PC-9 (cell line): ENCODE data around the gene ZFHX3.

Experiments
- CTCF ChIP-seq: fragments of 200-600 bp; sonication (generic); conservative IDR thresholded peaks from 2 replicates; pipeline ENCODE4 v1.6.1; 2017; ENCODE audit warnings: mixed run types, antibody characterized with exemption, mild to moderate bottlenecking, moderate library complexity
- EZH2 ChIP-seq: fragments of 200-600 bp; sonication (generic); IDR thresholded peaks from 2 replicates; pipeline ENCODE4 v1.8.0; 2017; ENCODE audit warnings: antibody characterized with exemption, low read depth

GRCh38 chr16:72846594-72846993 is 201.3 kb downstream of the ZFHX3 start:
- no peak for TF ChIP-seq CTCF
- no peak for TF ChIP-seq EZH2
